ENCODE measurements around the gene CSTF1.
"Not testable (repeated sequence)": the region's sequence is repeated elsewhere in the genome, so short reads cannot be mapped to it uniquely, and the experiment has no call there.

CSTF1 gene

GRCh38 chr20:56390396-56390795 lies 2.0 kb upstream of the CSTF1 start:
- H3K9me3 ChIP-seq (ENCODE audit: low read length); H3K9ac ChIP-seq (ENCODE audit: low read length); H3K27ac ChIP-seq (ENCODE audit: low read depth, low read length); H3K36me3 ChIP-seq (ENCODE audit: insufficient read depth, low read length); H3K27me3 ChIP-seq (ENCODE audit: control insufficient read depth in 1 of 2, insufficient read depth in 2 of 2, low read length in 2 of 2); H3K4me3 ChIP-seq (ENCODE audit: low read depth in 1 of 2, low read length in 2 of 2): not testable (repeated sequence)
- H3K4me1 ChIP-seq (ENCODE audit: insufficient read depth, low read length), result peaks cover 18% of the 10 kb centered on the region

GRCh38 chr20:56391037-56391436 lies 1.4 kb upstream of the CSTF1 start:
- H3K4me3 ChIP-seq (ENCODE audit: low read depth in 1 of 2, low read length in 2 of 2), result peak overlapping the region; percentile 96 to 98
- peaks cover 6% of the 10 kb centered on the region for H3K36me3 ChIP-seq (ENCODE audit: insufficient read depth, low read length)
- H3K4me1 ChIP-seq (ENCODE audit: insufficient read depth, low read length), result peaks cover 18% of the 10 kb centered on the region
- H3K9ac ChIP-seq (ENCODE audit: low read length), result no peak overlapping the region
- no peaks in the 10 kb centered on the region for H3K27me3 ChIP-seq (ENCODE audit: control insufficient read depth in 1 of 2, insufficient read depth in 2 of 2, low read length in 2 of 2)
- H3K27ac ChIP-seq (ENCODE audit: low read depth, low read length), result no peak overlapping the region
- no peaks in the 10 kb centered on the region for H3K9me3 ChIP-seq (ENCODE audit: low read length)

GRCh38 chr20:56391596-56392131 lies 781 bp upstream of the CSTF1 start:
- Histone ChIP-seq H3K9ac (ENCODE audit: low read length) (peak overlapping the region; percentile 91), H3K36me3 (ENCODE audit: insufficient read depth, low read length) (peaks cover 12% of the 10 kb centered on the region)

GRCh38 chr20:56392881-56393482 lies 537 bp downstream of the CSTF1 start:
- no peaks in the 10 kb centered on the region for H3K27me3 ChIP-seq (ENCODE audit: control insufficient read depth in 1 of 2, insufficient read depth in 2 of 2, low read length in 2 of 2)
- no peaks in the 10 kb centered on the region for H3K9me3 ChIP-seq (ENCODE audit: low read length)
- peak overlapping the region; percentile 95 for H3K27ac ChIP-seq (ENCODE audit: low read depth, low read length)
- H3K36me3 ChIP-seq (ENCODE audit: insufficient read depth, low read length), result peaks cover 25% of the 10 kb centered on the region
- H3K4me1 ChIP-seq (ENCODE audit: insufficient read depth, low read length), result peaks cover 18% of the 10 kb centered on the region
- peak overlapping the region; percentile 91 for H3K9ac ChIP-seq (ENCODE audit: low read length)
- peak overlapping the region; percentile 96 to 98 for H3K4me3 ChIP-seq (ENCODE audit: low read depth in 1 of 2, low read length in 2 of 2)

More at GRCh38 chr20:56391596-56392131, 781 bp upstream of the CSTF1 start:
- Histone ChIP-seq H3K4me1 (ENCODE audit: insufficient read depth, low read length) (peaks cover 18% of the 10 kb centered on the region), H3K27me3 (ENCODE audit: control insufficient read depth in 1 of 2, insufficient read depth in 2 of 2, low read length in 2 of 2) (no peaks in the 10 kb centered on the region), H3K4me3 (ENCODE audit: low read depth in 1 of 2, low read length in 2 of 2) (peak overlapping the region; percentile 96 to 98), H3K9me3 (ENCODE audit: low read length) (no peaks in the 10 kb centered on the region), H3K27ac (ENCODE audit: low read depth, low read length) (peak overlapping the region; percentile 95)

- Histone ChIP-seq H3K9me3 (ENCODE audit: low read length) (no peaks in the 10 kb centered on the region), H3K36me3 (ENCODE audit: insufficient read depth, low read length) (peaks cover 32% of the 10 kb centered on the region), H3K27me3 (ENCODE audit: control insufficient read depth in 1 of 2, insufficient read depth in 2 of 2, low read length in 2 of 2) (no peaks in the 10 kb centered on the region), H3K27ac (ENCODE audit: low read depth, low read length) (no peak overlapping the region), H3K9ac (ENCODE audit: low read length) (peak overlapping the region; percentile 91), H3K4me3 (ENCODE audit: low read depth in 1 of 2, low read length in 2 of 2) (peak overlapping the region; percentile 67 to 96), H3K4me1 (ENCODE audit: insufficient read depth, low read length) (peaks cover 18% of the 10 kb centered on the region)
Observed at GRCh38 chr20:56393653-56394052, 1.2 kb downstream of the CSTF1 start.

- H3K36me3 ChIP-seq (ENCODE audit: insufficient read depth, low read length), result peaks cover 44% of the 10 kb centered on the region
- no peak overlapping the region for H3K27ac ChIP-seq (ENCODE audit: low read depth, low read length)
Observed at GRCh38 chr20:56395166-56395565, 2.7 kb downstream of the CSTF1 start.

GRCh38 chr20:56400001-56400640 lies 7.7 kb downstream of the CSTF1 start:
- H3K4me1 ChIP-seq (ENCODE audit: insufficient read depth, low read length), result no peaks in the 10 kb centered on the region
- H3K9me3 ChIP-seq (ENCODE audit: low read length), result no peaks in the 10 kb centered on the region
- peaks cover 73% of the 10 kb centered on the region for H3K36me3 ChIP-seq (ENCODE audit: insufficient read depth, low read length)
- H3K27ac ChIP-seq (ENCODE audit: low read depth, low read length), result no peak overlapping the region
- H3K4me3 ChIP-seq (ENCODE audit: low read depth in 1 of 2, low read length in 2 of 2), result no peak overlapping the region
- H3K9ac ChIP-seq (ENCODE audit: low read length), result no peak overlapping the region
- no peaks in the 10 kb centered on the region for H3K27me3 ChIP-seq (ENCODE audit: control insufficient read depth in 1 of 2, insufficient read depth in 2 of 2, low read length in 2 of 2)

More at GRCh38 chr20:56395166-56395565, 2.7 kb downstream of the CSTF1 start:
- Histone ChIP-seq H3K27me3 (ENCODE audit: control insufficient read depth in 1 of 2, insufficient read depth in 2 of 2, low read length in 2 of 2) (no peaks in the 10 kb centered on the region), H3K9ac (ENCODE audit: low read length) (no peak overlapping the region), H3K4me3 (ENCODE audit: low read depth in 1 of 2, low read length in 2 of 2) (no peak overlapping the region), H3K9me3 (ENCODE audit: low read length) (no peaks in the 10 kb centered on the region), H3K4me1 (ENCODE audit: insufficient read depth, low read length) (peaks cover 18% of the 10 kb centered on the region)

GRCh38 chr20:56403465-56403864 lies 11.0 kb downstream of the CSTF1 start:
- Histone ChIP-seq H3K9me3 (ENCODE audit: low read length) (no peaks in the 10 kb centered on the region), H3K27me3 (ENCODE audit: control insufficient read depth in 1 of 2, insufficient read depth in 2 of 2, low read length in 2 of 2) (no peaks in the 10 kb centered on the region), H3K4me3 (ENCODE audit: low read depth in 1 of 2, low read length in 2 of 2) (no peak overlapping the region), H3K9ac (ENCODE audit: low read length) (no peak overlapping the region), H3K27ac (ENCODE audit: low read depth, low read length) (no peak overlapping the region), H3K4me1 (ENCODE audit: insufficient read depth, low read length) (no peaks in the 10 kb centered on the region), H3K36me3 (ENCODE audit: insufficient read depth, low read length) (peaks cover 72% of the 10 kb centered on the region)

- not testable (repeated sequence) for H3K9me3 ChIP-seq (ENCODE audit: low read length); H3K27me3 ChIP-seq (ENCODE audit: control insufficient read depth in 1 of 2, insufficient read depth in 2 of 2, low read length in 2 of 2); H3K4me3 ChIP-seq (ENCODE audit: low read depth in 1 of 2, low read length in 2 of 2); H3K27ac ChIP-seq (ENCODE audit: low read depth, low read length); H3K9ac ChIP-seq (ENCODE audit: low read length); H3K4me1 ChIP-seq (ENCODE audit: insufficient read depth, low read length)
- peaks cover 58% of the 10 kb centered on the region for H3K36me3 ChIP-seq (ENCODE audit: insufficient read depth, low read length)
Observed at GRCh38 chr20:56405356-56405755, 12.9 kb downstream of the CSTF1 start.

GRCh38 chr20:56406910-56407309 lies 14.5 kb downstream of the CSTF1 start:
- Histone ChIP-seq H3K27me3 (ENCODE audit: control insufficient read depth in 1 of 2, insufficient read depth in 2 of 2, low read length in 2 of 2) (no peaks in the 10 kb centered on the region), H3K4me3 (ENCODE audit: low read depth in 1 of 2, low read length in 2 of 2) (no peak overlapping the region), H3K36me3 (ENCODE audit: insufficient read depth, low read length) (peaks cover 49% of the 10 kb centered on the region), H3K9me3 (ENCODE audit: low read length) (no peaks in the 10 kb centered on the region), H3K27ac (ENCODE audit: low read depth, low read length) (no peak overlapping the region), H3K4me1 (ENCODE audit: insufficient read depth, low read length) (no peaks in the 10 kb centered on the region), H3K9ac (ENCODE audit: low read length) (no peak overlapping the region)

- Histone ChIP-seq H3K27me3 (ENCODE audit: control insufficient read depth in 1 of 2, insufficient read depth in 2 of 2, low read length in 2 of 2) (no peaks in the 10 kb centered on the region), H3K27ac (ENCODE audit: low read depth, low read length) (no peak overlapping the region), H3K4me1 (ENCODE audit: insufficient read depth, low read length) (no peaks in the 10 kb centered on the region), H3K9ac (ENCODE audit: low read length) (no peak overlapping the region), H3K4me3 (ENCODE audit: low read depth in 1 of 2, low read length in 2 of 2) (no peak overlapping the region), H3K9me3 (ENCODE audit: low read length) (no peaks in the 10 kb centered on the region), H3K36me3 (ENCODE audit: insufficient read depth, low read length) (peaks cover 29% of the 10 kb centered on the region)
Observed at GRCh38 chr20:56409521-56409920, 17.1 kb downstream of the CSTF1 start.

- peaks cover 29% of the 10 kb centered on the region for H3K36me3 ChIP-seq (ENCODE audit: insufficient read depth, low read length)
- no peak overlapping the region for H3K4me3 ChIP-seq (ENCODE audit: low read depth in 1 of 2, low read length in 2 of 2)
- no peaks in the 10 kb centered on the region for H3K4me1 ChIP-seq (ENCODE audit: insufficient read depth, low read length)
- no peak overlapping the region for H3K9ac ChIP-seq (ENCODE audit: low read length)
- H3K27me3 ChIP-seq (ENCODE audit: control insufficient read depth in 1 of 2, insufficient read depth in 2 of 2, low read length in 2 of 2), result no peaks in the 10 kb centered on the region
- H3K27ac ChIP-seq (ENCODE audit: low read depth, low read length), result no peak overlapping the region
- no peaks in the 10 kb centered on the region for H3K9me3 ChIP-seq (ENCODE audit: low read length)
Observed at GRCh38 chr20:56409956-56410355, 17.5 kb downstream of the CSTF1 start.
